Measurements from ENCODE around the gene SAMD4B.

SAMD4B gene

GRCh38 chr19:39341719-39342604 is at the start of gene SAMD4B:
SAMD4B (plus strand) TSS chr19:39342421; CDS start chr19:39356894, 14,473 bp downstream.
- DNase-seq (ENCODE audit: extremely low read depth, low read depth) = peak; percentile 97
- TF ChIP-seq CTCF (IDR thresholded peaks at IDR 0.05; ENCODE audit: low read depth, low read length) = peak; percentile 56

GRCh38 chr19:39293394-39293793 is 48.8 kb upstream of the SAMD4B start:
- no peak for TF ChIP-seq CTCF (IDR thresholded peaks at IDR 0.05; ENCODE audit: low read depth, low read length)
- DNase-seq (ENCODE audit: extremely low read depth, low read depth) = no peak

GRCh38 chr19:39296055-39296645 is 46.1 kb upstream of the SAMD4B start, which contains the start of gene IFNL1:
IFNL1 (plus strand) TSS chr19:39296407; CDS start chr19:39296422, 15 bp downstream.
- no peak for DNase-seq (ENCODE audit: extremely low read depth, low read depth)
- no peak for TF ChIP-seq CTCF (IDR thresholded peaks at IDR 0.05; ENCODE audit: low read depth, low read length)

GRCh38 chr19:39296906-39297305 is 45.3 kb upstream of the SAMD4B start:
- DNase-seq (ENCODE audit: extremely low read depth, low read depth) = no peak
- TF ChIP-seq CTCF (IDR thresholded peaks at IDR 0.05; ENCODE audit: low read depth, low read length) = no peak

- TF ChIP-seq CTCF (IDR thresholded peaks at IDR 0.05; ENCODE audit: low read depth, low read length) = no peak
- DNase-seq (ENCODE audit: extremely low read depth, low read depth) = no peak
Observed at GRCh38 chr19:39297931-39298634, 44.1 kb upstream of the SAMD4B start.

- TF ChIP-seq CTCF (IDR thresholded peaks at IDR 0.05; ENCODE audit: low read depth, low read length) = no peak
Observed at GRCh38 chr19:39299404-39299803, 42.8 kb upstream of the SAMD4B start.

More at GRCh38 chr19:39299404-39299803, 42.8 kb upstream of the SAMD4B start:
- no peak for DNase-seq (ENCODE audit: extremely low read depth, low read depth)
